Measurements from ENCODE around the gene ANKMY1.

ANKMY1 gene

GRCh38 chr2:240597419-240598181, 39.8 kb upstream of the ANKMY1 start:
- Histone ChIP-seq H3K27ac (no peak overlapping the region), H2AFZ (no peak overlapping the region)

DNA sequence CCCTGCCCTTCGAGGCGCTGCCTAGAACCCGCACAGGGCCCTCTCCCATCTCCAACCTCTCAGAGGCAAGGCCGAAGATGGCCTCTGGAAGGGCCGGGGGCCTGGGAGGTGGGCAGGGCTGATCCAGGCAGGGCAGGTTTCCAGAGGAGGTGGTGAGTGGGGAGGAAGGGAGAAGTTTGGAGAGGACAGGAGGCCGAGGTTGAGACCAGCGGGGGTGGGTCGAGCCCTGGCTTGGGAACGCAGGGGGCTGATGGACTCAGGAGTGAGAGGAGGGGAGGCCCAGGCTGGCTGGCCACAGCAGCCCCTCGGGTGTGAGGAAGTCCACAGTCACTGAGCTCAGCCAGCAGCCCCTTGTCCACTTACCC, 39.2 kb upstream of the ANKMY1 start:
- H3K4me1 ChIP-seq: no peaks in the 10 kb centered on the region
- H3K27ac ChIP-seq: no peak overlapping the region
- H3K4me3 ChIP-seq (ENCODE audit: low read depth, low read length): no peak overlapping the region
- H3K36me3 ChIP-seq (ENCODE audit: control insufficient read depth, insufficient read depth, low read length): no peaks in the 10 kb centered on the region
- no peak overlapping the region for H3K4me2 ChIP-seq (ENCODE audit: low read length)
- TF ChIP-seq, protein P1, sequence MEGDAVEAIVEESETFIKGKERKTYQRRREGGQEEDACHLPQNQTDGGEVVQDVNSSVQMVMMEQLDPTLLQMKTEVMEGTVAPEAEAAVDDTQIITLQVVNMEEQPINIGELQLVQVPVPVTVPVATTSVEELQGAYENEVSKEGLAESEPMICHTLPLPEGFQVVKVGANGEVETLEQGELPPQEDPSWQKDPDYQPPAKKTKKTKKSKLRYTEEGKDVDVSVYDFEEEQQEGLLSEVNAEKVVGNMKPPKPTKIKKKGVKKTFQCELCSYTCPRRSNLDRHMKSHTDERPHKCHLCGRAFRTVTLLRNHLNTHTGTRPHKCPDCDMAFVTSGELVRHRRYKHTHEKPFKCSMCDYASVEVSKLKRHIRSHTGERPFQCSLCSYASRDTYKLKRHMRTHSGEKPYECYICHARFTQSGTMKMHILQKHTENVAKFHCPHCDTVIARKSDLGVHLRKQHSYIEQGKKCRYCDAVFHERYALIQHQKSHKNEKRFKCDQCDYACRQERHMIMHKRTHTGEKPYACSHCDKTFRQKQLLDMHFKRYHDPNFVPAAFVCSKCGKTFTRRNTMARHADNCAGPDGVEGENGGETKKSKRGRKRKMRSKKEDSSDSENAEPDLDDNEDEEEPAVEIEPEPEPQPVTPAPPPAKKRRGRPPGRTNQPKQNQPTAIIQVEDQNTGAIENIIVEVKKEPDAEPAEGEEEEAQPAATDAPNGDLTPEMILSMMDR (IDR thresholded peaks at IDR 0.05): no peak
- no peak overlapping the region for H3K9ac ChIP-seq
- H3K79me2 ChIP-seq: peaks cover 5% of the 10 kb centered on the region
- H3K27me3 ChIP-seq (ENCODE audit: control insufficient read depth, insufficient read depth, low read length): no peaks in the 10 kb centered on the region
- H2AFZ ChIP-seq: no peak overlapping the region
- H3K9me3 ChIP-seq (ENCODE audit: control insufficient read depth, low read length): no peaks in the 10 kb centered on the region

More at GRCh38 chr2:240597419-240598181, 39.8 kb upstream of the ANKMY1 start:
- Histone ChIP-seq H3K4me2 (ENCODE audit: low read length) (no peak overlapping the region), H3K27me3 (ENCODE audit: control insufficient read depth, insufficient read depth, low read length) (no peaks in the 10 kb centered on the region), H3K9me3 (ENCODE audit: control insufficient read depth, low read length) (no peaks in the 10 kb centered on the region), H3K36me3 (ENCODE audit: control insufficient read depth, insufficient read depth, low read length) (no peaks in the 10 kb centered on the region), H3K9ac (no peak overlapping the region), H3K79me2 (no peaks in the 10 kb centered on the region), H3K4me3 (ENCODE audit: low read depth, low read length) (no peak overlapping the region), H3K4me1 (no peaks in the 10 kb centered on the region)
- TF ChIP-seq, protein P1 (IDR thresholded peaks at IDR 0.05): no peak

DNA sequence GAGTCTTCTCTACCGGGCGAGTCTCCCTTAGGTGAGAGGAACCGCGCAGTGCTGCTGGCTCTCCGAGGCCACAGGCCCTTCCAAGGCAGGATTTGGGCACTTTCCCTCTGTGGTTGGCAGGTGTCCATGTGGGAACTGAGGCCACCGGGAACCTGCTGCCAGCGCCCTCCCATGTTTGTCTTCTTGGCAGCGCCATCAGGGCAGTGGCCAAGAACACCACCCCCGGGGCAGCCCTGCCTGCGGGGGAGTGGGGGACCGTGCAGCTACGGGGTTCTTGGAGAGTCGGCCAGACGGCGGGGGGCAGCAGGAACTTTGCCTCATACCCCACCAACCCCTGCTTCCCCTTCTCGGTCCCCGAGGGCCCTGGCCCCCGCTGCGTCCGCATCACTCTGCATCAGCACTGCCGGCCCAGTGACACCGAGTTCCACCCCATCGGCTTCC, 38.7 kb upstream of the ANKMY1 start:
- H3K4me3 ChIP-seq (ENCODE audit: low read depth, low read length): no peak overlapping the region
- no peak overlapping the region for H3K9ac ChIP-seq
- H3K79me2 ChIP-seq: peaks cover 8% of the 10 kb centered on the region
- H3K27ac ChIP-seq: no peak overlapping the region
- H2AFZ ChIP-seq: no peak overlapping the region
- no peaks in the 10 kb centered on the region for H3K36me3 ChIP-seq (ENCODE audit: control insufficient read depth, insufficient read depth, low read length)
- no peaks in the 10 kb centered on the region for H3K4me1 ChIP-seq
- no peak overlapping the region for H3K4me2 ChIP-seq (ENCODE audit: low read length)
- no peaks in the 10 kb centered on the region for H3K9me3 ChIP-seq (ENCODE audit: control insufficient read depth, low read length)
- no peaks in the 10 kb centered on the region for H3K27me3 ChIP-seq (ENCODE audit: control insufficient read depth, insufficient read depth, low read length)
- TF ChIP-seq, protein P1 (IDR thresholded peaks at IDR 0.05): no peak

DNA sequence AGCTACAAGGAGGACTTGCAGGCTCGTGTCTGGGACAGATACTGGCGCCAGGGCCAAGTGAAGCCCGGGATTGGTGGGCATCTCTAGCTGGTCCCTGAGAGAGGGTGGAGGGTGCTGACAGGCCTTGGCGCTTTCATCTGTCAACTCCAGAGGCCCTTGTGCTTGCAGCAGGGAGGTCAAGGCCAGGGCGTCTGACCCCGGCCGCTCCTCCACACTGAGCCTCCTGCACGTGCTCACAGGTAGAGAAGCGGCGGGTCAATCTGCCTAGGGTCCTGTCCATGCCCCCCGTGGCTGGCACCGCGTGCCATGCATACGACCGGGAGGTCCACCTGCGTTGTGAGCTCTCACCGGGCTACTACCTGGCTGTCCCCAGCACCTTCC, 38.3 kb upstream of the ANKMY1 start:
- no peaks in the 10 kb centered on the region for H3K9me3 ChIP-seq (ENCODE audit: control insufficient read depth, low read length)
- no peak overlapping the region for H3K9ac ChIP-seq
- no peaks in the 10 kb centered on the region for H3K4me1 ChIP-seq
- no peak overlapping the region for H3K27ac ChIP-seq
- no peaks in the 10 kb centered on the region for H3K27me3 ChIP-seq (ENCODE audit: control insufficient read depth, insufficient read depth, low read length)
- H3K36me3 ChIP-seq (ENCODE audit: control insufficient read depth, insufficient read depth, low read length): no peaks in the 10 kb centered on the region
- H2AFZ ChIP-seq: no peak overlapping the region
- peaks cover 12% of the 10 kb centered on the region for H3K79me2 ChIP-seq
- TF ChIP-seq, protein P1 (IDR thresholded peaks at IDR 0.05): no peak
- H3K4me3 ChIP-seq (ENCODE audit: low read depth, low read length): no peak overlapping the region
- H3K4me2 ChIP-seq (ENCODE audit: low read length): no peak overlapping the region

Data from parathyroid adenoma (tissue), 2 donors.